Stimulated activated CD4-positive, alpha-beta T cell treated with anti-CD3 and anti-CD28 coated beads, Interleukin-4, amount 100 ng/mL, for 1 hour (primary cell): ENCODE results near the gene NEUROD4.

Experiments used
- DNase-seq: peaks from one replicate; pipeline ENCODE4 v3.0.0-alpha.2; 2020

NEUROD4 gene

DNA sequence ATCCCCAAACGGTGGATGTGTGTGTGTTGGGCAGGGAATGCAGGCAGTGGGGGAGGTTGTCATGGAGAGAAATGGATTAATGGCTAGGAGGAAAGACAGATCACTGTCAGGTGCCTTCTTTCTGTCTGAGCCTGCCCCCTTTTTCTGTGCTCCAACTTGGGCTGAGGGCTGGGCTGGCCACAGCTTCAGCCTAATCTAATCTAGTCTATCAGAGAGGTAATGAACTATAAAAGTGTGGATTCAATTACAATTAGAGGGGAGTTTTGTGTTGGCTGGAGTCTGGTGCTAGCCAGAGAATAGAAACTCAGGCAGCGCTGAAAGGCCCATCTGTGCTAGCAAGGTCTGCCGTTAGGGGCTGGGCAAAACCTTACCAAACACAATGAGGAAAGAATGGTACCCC is 41.2 kb downstream of the NEUROD4 start:
- DNase-seq = no peak

DNA sequence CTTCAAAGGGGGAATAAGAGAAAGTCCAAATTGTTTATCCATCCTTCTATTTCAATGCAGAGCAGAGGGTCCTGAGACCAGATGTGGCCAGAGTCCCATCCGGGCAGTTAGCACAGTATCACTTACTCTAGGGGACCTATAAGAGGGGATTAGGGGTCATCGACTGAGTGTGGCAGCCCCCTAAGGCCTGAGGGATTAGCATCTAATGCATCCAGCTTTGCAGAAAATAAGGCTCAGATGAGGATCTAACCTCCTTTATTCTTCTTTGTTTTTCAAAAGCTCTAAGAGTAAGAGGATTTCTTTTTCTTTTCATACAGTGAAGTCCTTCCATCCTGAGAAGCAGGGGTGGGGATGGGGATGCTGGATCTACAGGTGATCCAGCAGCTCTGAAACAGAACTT is 43.5 kb downstream of the NEUROD4 start:
- no peak for DNase-seq

DNA sequence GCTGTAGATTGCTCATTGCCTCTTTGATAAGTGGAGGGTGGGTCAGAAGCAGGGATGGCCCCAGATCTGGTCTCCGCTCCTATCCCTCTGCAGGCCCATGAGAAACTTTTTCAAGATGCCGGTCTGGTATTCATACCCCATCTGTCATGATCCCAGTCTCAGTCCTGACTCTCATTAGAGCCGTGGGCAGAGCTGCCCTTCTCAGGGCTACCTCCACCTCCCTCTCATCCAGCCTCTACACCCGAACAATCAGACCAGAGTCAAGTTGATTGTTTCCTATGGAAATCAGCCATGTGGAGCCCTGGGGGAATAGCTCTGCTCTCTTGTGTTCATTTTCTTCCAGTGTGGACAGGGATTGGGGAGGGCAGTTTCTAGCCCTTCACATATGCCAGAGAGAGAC is 45.8 kb downstream of the NEUROD4 start:
- DNase-seq = no peak

DNA sequence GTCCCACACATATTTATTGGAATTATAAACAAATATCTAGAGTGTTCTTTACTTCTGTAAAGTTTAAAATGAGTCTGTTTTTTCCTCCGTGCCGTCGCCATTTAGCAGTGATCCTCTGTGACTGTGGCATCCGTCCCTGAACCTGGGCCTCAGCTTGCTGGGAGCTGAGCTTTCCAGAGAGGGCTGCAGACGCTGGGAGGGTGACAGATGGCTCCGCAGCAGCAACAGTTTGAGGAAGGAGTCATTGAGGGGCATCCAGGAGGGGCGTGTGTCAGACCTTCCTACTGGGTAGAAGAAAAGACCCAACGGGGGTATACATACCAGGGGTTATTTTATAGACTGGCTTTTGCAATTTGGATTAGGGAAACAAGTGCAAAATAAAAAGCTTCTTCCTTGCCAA is 47.9 kb downstream of the NEUROD4 start:
- DNase-seq = no peak

DNA sequence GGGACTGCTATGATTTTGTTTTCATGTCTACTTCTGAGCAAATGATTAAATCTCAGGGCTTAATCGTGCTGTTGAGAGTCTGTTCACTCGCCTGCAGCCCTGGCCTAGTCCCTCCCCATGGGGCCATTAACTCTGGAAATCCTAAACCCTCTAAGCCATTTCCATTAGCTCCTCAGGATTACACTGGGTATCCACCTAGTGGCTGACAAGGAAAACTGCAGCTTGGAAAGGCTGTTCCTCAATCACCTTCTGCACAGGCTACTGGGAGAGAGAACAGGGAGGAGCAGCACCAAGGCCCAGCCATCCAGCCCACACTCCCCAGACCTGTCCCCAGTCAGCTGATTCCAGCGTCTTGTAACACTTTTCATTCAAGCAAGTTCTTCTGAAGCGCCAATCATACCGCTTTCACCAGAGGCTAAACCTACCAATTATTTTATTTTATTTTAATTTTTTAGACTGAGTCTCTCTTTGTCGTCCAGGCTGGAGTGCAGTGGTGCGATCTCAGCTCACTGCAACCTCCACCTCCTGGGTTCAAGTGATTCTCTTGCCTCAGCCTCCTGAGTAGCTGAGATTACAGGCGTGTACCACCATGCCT is 48.7 kb downstream of the NEUROD4 start:
- no peak for DNase-seq

DNA sequence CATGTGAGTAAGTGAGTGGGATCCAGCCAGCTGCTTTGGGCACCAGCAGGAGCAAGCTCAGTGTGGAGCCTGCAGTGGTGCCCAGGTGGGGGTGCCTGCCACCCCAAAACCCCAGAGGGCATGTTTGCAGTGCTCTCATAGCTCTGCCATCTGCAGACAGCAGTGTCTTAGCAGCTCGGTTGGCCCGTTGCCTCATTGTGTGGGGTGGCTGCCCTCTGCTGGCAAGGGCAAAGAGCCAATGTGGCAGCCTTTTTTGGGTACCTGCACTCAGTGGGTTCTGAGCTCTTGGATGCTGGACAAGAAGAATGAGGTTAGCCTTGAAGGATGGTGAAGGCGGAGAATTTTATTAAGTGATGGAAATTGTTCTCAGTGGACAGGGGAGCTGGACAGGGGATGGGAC is 52.3 kb downstream of the NEUROD4 start:
- peak; percentile 80 for DNase-seq

DNA sequence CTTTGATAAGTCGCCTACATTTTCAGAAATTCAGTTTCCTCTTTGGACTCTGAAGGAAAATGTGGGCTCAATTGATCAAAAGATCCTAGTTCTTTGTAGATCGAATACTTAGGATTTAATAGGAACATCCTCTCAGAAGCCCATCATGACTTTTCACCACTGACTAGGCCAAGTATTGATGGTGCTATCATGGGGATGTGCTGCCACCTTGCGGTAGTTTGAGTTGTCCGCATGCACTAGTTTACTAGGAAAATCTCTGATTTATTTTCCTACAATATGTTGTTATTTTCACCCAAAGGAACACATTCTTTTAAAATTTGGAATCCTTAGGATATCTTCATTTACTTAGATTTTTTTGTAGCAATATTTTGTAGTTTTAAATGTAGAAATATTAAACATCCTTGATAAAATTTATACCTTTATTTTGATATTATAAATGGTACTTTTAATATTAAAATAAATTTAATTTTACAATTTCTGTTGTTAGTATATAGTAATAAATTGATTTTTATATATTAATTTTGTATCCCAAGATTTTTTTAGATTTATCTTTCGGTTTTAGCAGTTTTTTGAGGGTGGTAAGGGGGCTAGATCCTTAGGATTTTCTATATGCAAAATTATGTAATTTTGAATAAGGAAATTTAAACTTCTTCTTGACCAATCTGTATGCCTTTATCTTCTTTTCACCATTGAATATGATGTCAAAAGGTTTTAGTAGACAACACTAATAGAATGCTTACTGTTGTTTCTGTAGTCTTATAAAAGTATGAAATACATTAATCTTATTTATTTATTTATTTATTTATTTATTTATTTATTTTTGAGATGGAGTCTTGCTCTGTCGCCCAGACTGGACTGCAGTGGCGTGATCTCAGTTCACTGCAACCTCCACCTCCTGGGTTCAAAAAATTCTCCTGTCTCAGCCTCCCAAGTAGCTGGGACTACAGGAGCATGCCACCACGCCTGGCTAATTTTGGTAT is 53.6 kb downstream of the NEUROD4 start:
- DNase-seq = peak; percentile 79

DNA sequence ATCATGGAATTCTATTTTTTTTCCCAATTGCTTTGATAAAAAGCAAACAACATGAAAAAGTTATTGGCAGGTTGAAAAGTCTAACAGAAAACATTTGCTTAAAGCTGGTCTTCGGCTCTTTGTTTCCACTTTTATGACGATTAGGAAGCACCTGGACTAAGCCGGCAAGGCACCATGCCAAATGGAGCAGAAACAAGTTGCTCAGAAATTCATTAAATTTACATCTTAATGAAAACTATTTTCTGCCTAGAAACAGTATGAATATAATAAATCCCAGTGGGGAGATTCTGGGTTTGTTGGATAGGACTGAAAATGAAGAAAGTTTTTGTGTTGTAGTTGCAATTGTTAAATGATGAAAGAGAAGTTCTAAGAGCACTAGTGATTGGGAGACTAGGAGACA is 55.0 kb downstream of the NEUROD4 start:
- no peak for DNase-seq
